Mucosa of descending colon (tissue), 3 donors: ENCODE measurements around the gene TTI1. TPM values are rescaled to one million over a fixed set of nuclear protein-coding genes. Genes with fewer than 3 reads are reported as not detected.

Experiments
- ATAC-seq: fragments of 200-7000 bp; cut with Tn5 transposase; one replicate; pipeline ENCODE4 v1.9.1; 2020; ENCODE audit warnings: mild to moderate bottlenecking, moderate library complexity
- DNase-seq, 3 donors: peaks; one replicate each; pipeline ENCODE4 v3.0.0-alpha.2; 2020
- H3K36me3 ChIP-seq: fragments of 200-600 bp; one replicate; pipeline ENCODE4 v1.8.0; 2021; ENCODE audit warnings: low read depth, mild to moderate bottlenecking
- H3K4me1 ChIP-seq: fragments of 200-600 bp; one replicate; pipeline ENCODE4 v1.8.0; 2021; ENCODE audit warnings: low read depth, mild to moderate bottlenecking
- H3K4me3 ChIP-seq: fragments of 200-600 bp; one replicate; pipeline ENCODE4 v1.8.0; 2021; ENCODE audit warnings: mild to moderate bottlenecking
- H3K9me3 ChIP-seq: fragments of 200-600 bp; one replicate; pipeline ENCODE4 v1.8.0; 2021; ENCODE audit warnings: mild to moderate bottlenecking
- CTCF ChIP-seq: fragments of 200-600 bp; IDR thresholded peaks from one replicate; pipeline ENCODE4 v1.8.0; 2022; ENCODE audit warnings: antibody characterized with exemption, mild to moderate bottlenecking
- intact Hi-C, 2 donors: fragments of 100-400 bp; cut with DNase I in 1 of 2; cut with micrococcal nuclease in 1 of 2; formaldehyde crosslinking; loops; one replicate each; pipeline versions ENCODE4 v1.11.0 to v1.11.1; 2022; cut with DNase I, micrococcal nuclease
- total RNA-seq, 3 donors: library from RNA; stranded (reverse); fragmentation: NEBNext Ultra II Directional in 2 of 3; extraction: Animal tissue kit (Norgen Biotek cat#: 25700) in 2 of 3; gene quantifications; one replicate each; pipeline versions ENCODE4 v1.2.1 to v1.2.4, GENCODE V29; 2021 to 2023
- donor health status: DM: no; HTN: no; CAD: no; lungs with moderate emphysema.
- donor health status: DM: no; HTN: no; CAD: no.
- donor health status: DM: no; HTN: yes; CAD: no.

TTI1 gene
- total RNA-seq, 3 donors from 2014 or later = 13.4 to 16.4 (median 14.0) TPM

GRCh38 chr20:37994512-37994911 is 38.7 kb downstream of the TTI1 start:
- intact Hi-C loops = loop anchor here in 1 of 2 donors (10.0 kb wide), 1 partner anchor 430 kb away; no protein-coding TSS in a partner anchor
- no peaks in the 10 kb centered on the region for H3K36me3 ChIP-seq
- no peaks in the 10 kb centered on the region for H3K9me3 ChIP-seq
- peaks cover 29% of the 10 kb centered on the region for H3K4me1 ChIP-seq
- ATAC-seq = no peak
- no peak for DNase-seq
- no peak for TF ChIP-seq CTCF
- no peak overlapping the region for H3K4me3 ChIP-seq

- ATAC-seq = peak; percentile 60
- H3K4me1 ChIP-seq = peaks cover 30% of the 10 kb centered on the region
- DNase-seq = peak in 2 of 3 donors; percentile 51 to 63
- no peaks in the 10 kb centered on the region for H3K36me3 ChIP-seq
- intact Hi-C loops = loop anchor here in 1 of 2 donors (10.0 kb wide), 1 partner anchor 428 kb away; no protein-coding TSS in a partner anchor
- no peaks in the 10 kb centered on the region for H3K9me3 ChIP-seq
- TF ChIP-seq CTCF = no peak
- no peak overlapping the region for H3K4me3 ChIP-seq
These were observed 40.4 kb downstream of the TTI1 start for GRCh38 chr20:37992802-37993409.

DNA sequence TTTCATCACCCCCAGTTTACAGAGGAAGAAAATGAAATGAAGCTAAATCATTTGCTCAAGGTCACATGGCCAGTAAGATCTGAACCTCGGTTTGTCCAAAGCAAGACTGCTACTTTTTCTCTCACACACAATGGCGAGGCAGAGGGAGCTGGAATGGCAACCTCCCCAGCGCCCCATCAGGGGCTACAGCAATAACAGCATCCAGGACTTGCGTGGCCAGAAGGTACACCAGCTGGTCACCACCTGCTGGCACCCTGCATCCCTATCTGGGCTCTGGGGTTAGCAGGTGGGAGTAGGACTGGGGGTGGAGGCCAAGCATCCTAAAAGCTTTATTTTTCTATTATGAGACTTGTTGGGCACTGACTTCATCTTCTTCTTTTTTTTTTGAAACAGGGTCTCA is 41.3 kb downstream of the TTI1 start:
- ATAC-seq (no peak), DNase-seq (no peak)
- Histone ChIP-seq H3K9me3 (no peaks in the 10 kb centered on the region), H3K4me1 (peaks cover 30% of the 10 kb centered on the region), H3K36me3 (no peaks in the 10 kb centered on the region), H3K4me3 (no peak overlapping the region)
- TF ChIP-seq CTCF = no peak
- intact Hi-C loops = loop anchor here in 1 of 2 donors (10.0 kb wide), 1 partner anchor 427 kb away; no protein-coding TSS in a partner anchor

- intact Hi-C loops = loop anchor here in 1 of 2 donors (10.0 kb wide), 1 partner anchor 427 kb away; no protein-coding TSS in a partner anchor
- no peaks in the 10 kb centered on the region for H3K36me3 ChIP-seq
- H3K4me3 ChIP-seq = no peak overlapping the region
- DNase-seq = no peak
- TF ChIP-seq CTCF = no peak
- no peak for ATAC-seq
- H3K9me3 ChIP-seq = no peaks in the 10 kb centered on the region
- H3K4me1 ChIP-seq = peaks cover 30% of the 10 kb centered on the region
These were observed 41.9 kb downstream of the TTI1 start for GRCh38 chr20:37991157-37991866.

DNA sequence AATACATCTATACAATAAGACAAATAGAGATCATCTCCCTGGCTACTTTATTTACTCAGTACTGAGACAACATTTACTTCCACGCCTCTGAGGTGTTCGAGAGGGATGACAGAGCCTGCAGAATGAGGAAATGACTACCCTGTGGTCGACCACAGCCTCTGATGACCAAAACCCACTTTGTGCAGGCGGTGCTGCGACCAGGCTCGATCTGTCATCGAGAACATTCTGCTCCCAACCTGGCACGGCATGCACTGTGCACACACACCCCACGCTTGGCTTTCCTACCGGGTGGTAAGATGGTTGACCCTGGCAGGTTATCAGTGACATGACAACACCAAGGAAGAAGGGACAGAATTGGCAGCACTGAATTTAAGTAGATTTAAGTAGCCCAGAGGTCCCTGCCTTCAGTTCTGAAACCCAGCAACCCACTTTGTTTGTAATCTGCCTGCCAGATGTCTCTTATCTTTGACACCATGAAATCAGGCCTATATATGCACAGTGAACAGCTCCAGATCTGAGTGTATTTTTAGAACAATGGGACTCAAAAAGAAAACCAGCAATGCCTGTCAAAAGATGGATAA is 42.6 kb downstream of the TTI1 start:
- peak; percentile 58 to 75 (median 59) for DNase-seq
- Histone ChIP-seq H3K4me3 (no peak overlapping the region), H3K9me3 (no peaks in the 10 kb centered on the region), H3K36me3 (no peaks in the 10 kb centered on the region), H3K4me1 (peaks cover 30% of the 10 kb centered on the region)
- TF ChIP-seq CTCF = no peak
- ATAC-seq = peak; percentile 77
- intact Hi-C loops = loop anchor here in 1 of 2 donors (10.0 kb wide), 1 partner anchor 426 kb away; no protein-coding TSS in a partner anchor
